ENCODE results near the gene GEMIN7. TPM values are rescaled to one million over a fixed set of nuclear protein-coding genes. Genes with fewer than 3 reads are reported as not detected.

The GEMIN7 gene
- total RNA-seq, 1 donor from 2014 or later: 39.4 TPM

DNA sequence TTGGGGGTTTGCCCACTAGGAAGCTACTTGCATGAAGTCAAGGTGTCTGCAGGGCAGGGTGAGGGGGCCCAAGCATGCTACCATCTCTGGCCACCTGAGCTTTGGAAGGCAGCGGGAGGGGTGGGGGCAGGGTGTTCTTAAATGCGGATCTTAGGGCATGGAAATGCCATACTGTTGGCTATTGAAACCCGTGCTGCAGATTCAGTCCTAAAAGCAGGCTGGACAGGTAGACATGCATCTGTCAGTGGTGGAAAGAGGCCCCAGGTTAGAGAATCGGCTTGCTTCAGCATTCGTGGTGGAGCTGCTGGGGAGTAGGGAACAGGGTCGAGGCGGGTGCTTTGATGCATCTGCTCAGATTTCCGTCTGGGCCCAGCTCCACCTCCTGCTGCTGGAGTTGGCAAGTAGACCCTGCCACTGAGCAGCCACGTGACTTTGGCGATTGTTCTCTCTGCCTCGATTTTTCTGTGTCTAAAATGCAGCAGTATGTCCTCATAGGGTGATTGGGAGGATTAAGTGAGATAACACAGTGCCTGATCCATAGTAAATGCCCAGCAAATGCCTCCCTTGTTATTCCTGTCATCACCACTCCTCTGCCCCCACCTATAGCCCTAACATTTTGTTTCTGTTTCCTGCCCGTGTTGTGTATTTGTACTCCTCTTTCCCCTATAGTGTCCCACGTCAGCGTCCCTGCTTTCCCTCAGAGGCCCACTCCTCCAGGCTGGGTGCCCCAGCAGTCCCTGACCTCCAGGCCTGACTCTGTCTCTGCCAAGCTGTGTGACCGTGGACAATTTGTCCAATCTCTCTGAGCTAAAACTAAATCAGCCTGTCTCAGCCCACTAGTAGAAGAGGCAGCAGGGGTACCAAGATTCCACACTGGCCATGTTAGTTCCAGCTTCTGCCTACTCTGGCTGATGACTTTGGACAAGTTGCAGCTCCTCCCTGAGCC, 19.7 kb downstream of the GEMIN7 start:
- no peaks in the 10 kb centered on the region for H3K9me3 Mint-ChIP-seq (ENCODE audit: low read depth)

DNA sequence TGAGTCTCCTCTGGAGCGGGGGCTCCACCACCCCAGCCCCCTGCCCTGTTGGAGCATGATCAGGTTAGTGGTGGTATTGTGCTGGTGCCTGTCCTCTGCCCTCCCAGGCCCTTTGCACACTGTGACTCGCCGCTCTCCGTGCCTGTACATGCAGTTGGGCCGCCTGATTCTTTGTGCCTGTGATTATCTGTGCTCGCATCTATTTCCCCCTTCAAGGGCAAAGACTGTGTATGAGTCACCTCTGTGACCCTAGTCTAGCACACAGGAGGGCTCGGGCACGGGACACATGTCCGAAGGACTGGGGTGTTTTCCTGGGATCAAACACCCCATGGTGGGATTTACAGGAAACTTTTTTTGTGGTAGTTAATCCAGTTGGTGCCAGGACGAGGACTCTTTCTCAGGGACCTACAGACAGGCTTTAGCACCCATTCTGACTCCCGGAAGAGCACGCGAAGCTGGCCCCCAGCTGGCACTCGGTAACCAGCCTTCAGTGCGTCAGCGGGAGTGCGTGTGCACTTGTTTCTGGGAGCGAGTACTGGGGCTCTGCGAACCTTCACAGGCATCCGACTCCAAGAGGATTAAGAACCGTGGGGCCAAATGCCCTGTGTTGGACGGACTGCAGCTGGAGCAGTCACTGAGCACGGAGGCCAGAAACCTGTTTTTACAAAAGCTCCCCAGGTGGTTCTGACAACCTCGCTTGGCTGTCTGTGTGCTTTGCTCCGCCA, 20.6 kb downstream of the GEMIN7 start:
- H3K27ac Mint-ChIP-seq: peak overlapping the region; percentile 67
- H3K36me3 Mint-ChIP-seq (ENCODE audit: insufficient read depth): peaks cover 3% of the 10 kb centered on the region
- no peak overlapping the region for H3K4me3 Mint-ChIP-seq (ENCODE audit: low read depth)
- DNase-seq (ENCODE audit: low spot score, unreplicated experiment): no peak
- TF ChIP-seq, protein P1, sequence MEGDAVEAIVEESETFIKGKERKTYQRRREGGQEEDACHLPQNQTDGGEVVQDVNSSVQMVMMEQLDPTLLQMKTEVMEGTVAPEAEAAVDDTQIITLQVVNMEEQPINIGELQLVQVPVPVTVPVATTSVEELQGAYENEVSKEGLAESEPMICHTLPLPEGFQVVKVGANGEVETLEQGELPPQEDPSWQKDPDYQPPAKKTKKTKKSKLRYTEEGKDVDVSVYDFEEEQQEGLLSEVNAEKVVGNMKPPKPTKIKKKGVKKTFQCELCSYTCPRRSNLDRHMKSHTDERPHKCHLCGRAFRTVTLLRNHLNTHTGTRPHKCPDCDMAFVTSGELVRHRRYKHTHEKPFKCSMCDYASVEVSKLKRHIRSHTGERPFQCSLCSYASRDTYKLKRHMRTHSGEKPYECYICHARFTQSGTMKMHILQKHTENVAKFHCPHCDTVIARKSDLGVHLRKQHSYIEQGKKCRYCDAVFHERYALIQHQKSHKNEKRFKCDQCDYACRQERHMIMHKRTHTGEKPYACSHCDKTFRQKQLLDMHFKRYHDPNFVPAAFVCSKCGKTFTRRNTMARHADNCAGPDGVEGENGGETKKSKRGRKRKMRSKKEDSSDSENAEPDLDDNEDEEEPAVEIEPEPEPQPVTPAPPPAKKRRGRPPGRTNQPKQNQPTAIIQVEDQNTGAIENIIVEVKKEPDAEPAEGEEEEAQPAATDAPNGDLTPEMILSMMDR (IDR thresholded peaks at IDR 0.05; ENCODE audit: unreplicated experiment): no peak
- H3K4me1 Mint-ChIP-seq (ENCODE audit: low read depth): peaks cover 50% of the 10 kb centered on the region
- H3K27me3 Mint-ChIP-seq: no peaks in the 10 kb centered on the region
- no peaks in the 10 kb centered on the region for H3K9me3 Mint-ChIP-seq (ENCODE audit: low read depth)

More for the DNA sequence above, 19.7 kb downstream of the GEMIN7 start:
- no peak for DNase-seq (ENCODE audit: low spot score, unreplicated experiment)
- Mint-ChIP-seq H3K27me3 (no peaks in the 10 kb centered on the region), H3K36me3 (ENCODE audit: insufficient read depth) (peaks cover 3% of the 10 kb centered on the region), H3K4me3 (ENCODE audit: low read depth) (no peak overlapping the region), H3K27ac (no peak overlapping the region), H3K4me1 (ENCODE audit: low read depth) (peaks cover 50% of the 10 kb centered on the region)
- TF ChIP-seq, protein P1 (IDR thresholded peaks at IDR 0.05; ENCODE audit: unreplicated experiment): no peak

DNA sequence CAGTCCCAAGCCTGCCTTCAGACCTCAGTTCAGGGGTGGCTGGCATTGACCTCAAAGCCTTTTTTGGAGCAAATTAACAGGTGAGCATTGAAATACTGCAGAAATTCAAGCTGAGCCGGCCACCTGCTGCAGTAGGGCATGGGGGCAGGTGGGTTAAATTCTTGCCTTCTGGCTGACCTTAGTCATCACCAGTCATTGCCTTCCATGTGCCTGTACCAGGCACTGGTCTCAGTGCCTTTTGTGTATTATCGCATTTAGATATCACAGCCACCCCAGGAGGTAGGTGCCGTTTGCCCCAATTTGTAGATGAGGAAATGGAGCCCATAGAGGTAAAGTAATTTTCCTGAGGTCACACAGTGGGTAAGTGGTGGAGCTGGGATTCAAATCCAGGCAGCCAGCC, 21.1 kb downstream of the GEMIN7 start:
- Mint-ChIP-seq H3K27ac (peak overlapping the region; percentile 73), H3K27me3 (no peaks in the 10 kb centered on the region), H3K4me1 (ENCODE audit: low read depth) (peaks cover 50% of the 10 kb centered on the region), H3K4me3 (ENCODE audit: low read depth) (no peak overlapping the region), H3K36me3 (ENCODE audit: insufficient read depth) (no peaks in the 10 kb centered on the region), H3K9me3 (ENCODE audit: low read depth) (no peaks in the 10 kb centered on the region)
- TF ChIP-seq, protein P1 (IDR thresholded peaks at IDR 0.05; ENCODE audit: unreplicated experiment): no peak
- DNase-seq (ENCODE audit: low spot score, unreplicated experiment): no peak

DNA sequence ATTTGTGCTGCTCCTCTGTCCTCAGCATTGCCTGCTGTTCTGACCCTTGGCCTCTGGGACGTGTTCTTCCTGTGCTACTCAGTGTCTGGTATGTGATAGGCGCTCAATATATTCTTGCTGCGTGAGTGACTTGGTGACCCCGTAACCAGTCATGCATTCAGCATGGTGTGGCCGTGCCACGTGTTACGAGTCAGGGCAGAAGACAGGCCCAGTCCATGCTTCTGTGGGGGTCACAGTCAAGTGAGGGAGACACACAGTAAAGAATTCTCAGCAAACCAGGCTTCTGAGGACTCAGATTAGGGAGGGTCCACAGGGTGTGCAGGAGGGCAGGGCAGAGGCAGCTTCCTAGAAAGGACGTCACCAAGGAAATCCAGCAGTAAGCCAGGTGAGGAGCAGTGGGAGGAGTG, 21.8 kb downstream of the GEMIN7 start:
- Mint-ChIP-seq H3K4me1 (ENCODE audit: low read depth) (peaks cover 55% of the 10 kb centered on the region), H3K27ac (peak overlapping the region; percentile 73)

DNA sequence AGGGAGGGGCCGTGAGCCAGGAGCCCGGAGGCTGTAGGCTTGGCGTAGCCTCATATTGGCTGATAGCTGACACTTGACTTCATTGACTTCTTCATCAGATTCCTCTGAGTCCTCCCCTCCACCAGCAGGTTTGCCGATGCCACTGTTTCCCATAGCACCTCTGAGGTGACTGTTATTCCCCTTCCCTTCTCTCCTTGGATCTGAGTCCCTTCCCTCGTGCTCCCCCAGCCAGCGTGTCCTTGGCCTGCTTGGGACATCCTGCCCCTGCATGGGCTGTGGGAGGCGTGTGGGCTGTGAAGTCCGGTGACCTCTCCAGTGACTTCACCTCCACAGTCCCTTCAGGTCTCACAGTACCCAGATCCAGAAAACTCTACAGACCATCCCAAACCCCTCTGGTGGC, 22.7 kb downstream of the GEMIN7 start:
- Mint-ChIP-seq H3K27me3 (no peaks in the 10 kb centered on the region), H3K4me3 (ENCODE audit: low read depth) (no peak overlapping the region), H3K9me3 (ENCODE audit: low read depth) (no peaks in the 10 kb centered on the region), H3K4me1 (ENCODE audit: low read depth) (peaks cover 45% of the 10 kb centered on the region), H3K36me3 (ENCODE audit: insufficient read depth) (no peaks in the 10 kb centered on the region), H3K27ac (no peak overlapping the region)
- DNase-seq (ENCODE audit: low spot score, unreplicated experiment): no peak
- TF ChIP-seq, protein P1 (IDR thresholded peaks at IDR 0.05; ENCODE audit: unreplicated experiment): no peak

More for the DNA sequence above, 21.8 kb downstream of the GEMIN7 start:
- no peaks in the 10 kb centered on the region for H3K27me3 Mint-ChIP-seq
- H3K4me3 Mint-ChIP-seq (ENCODE audit: low read depth): no peak overlapping the region
- H3K36me3 Mint-ChIP-seq (ENCODE audit: insufficient read depth): no peaks in the 10 kb centered on the region
- TF ChIP-seq, protein P1 (IDR thresholded peaks at IDR 0.05; ENCODE audit: unreplicated experiment): no peak
- no peak for DNase-seq (ENCODE audit: low spot score, unreplicated experiment)
- no peaks in the 10 kb centered on the region for H3K9me3 Mint-ChIP-seq (ENCODE audit: low read depth)
